Endothelial cell of umbilical vein (primary cell): ENCODE results near the gene SUGCT. TPM values are rescaled to one million over a fixed set of nuclear protein-coding genes. Genes with fewer than 3 reads are reported as not detected.

Source experiments
- BruUV-seq: library from RNA; stranded (reverse); fragments of 400-500 nt; replicated peaks from 2 replicates; lab custom pipeline; 2021; lab: Mats Ljungman, UMichigan
- CTCF ChIA-PET: fragments of 300-600, 350-600 bp; sonication (Branson Sonifier 250); formaldehyde crosslinking; loops from one replicate; lab custom pipeline; 2021; ENCODE audit warnings: antibody characterized with exemption, inconsistent platforms; lab: Charles Lee
- POLR2A ChIA-PET: fragments of 300-600, 350-600 bp; sonication (Branson Sonifier 250); formaldehyde crosslinking; loops from one replicate; lab custom pipeline; 2021; ENCODE audit warnings: antibody characterized with exemption, inconsistent platforms; lab: Charles Lee
- DNase-seq: peaks from one replicate; pipeline ENCODE4 v3.0.0-alpha.2; 2011; ENCODE audit warnings: low read depth, low spot score
- FAIRE-seq: peaks from 2 replicates; lab custom pipeline; 2011; peaks lifted over from hg19 to GRCh38; lab: Jason Lieb, UNC
- H2AFZ ChIP-seq: 2 replicates; pipeline ENCODE4 v1.6.0; 2012; ENCODE audit warnings: low read depth, low read length, control low read depth, inconsistent platforms
- H3K27ac ChIP-seq: 2 replicates; pipeline ENCODE4 v1.5.1; 2011; ENCODE audit warnings: low read depth, mild to moderate bottlenecking, control low read depth, low read length, moderate library complexity; ENCODE audit not compliant: insufficient read depth
- H3K27me3 ChIP-seq, 2 experiments: 2 replicates each; pipeline versions ENCODE4 v1.6.0 to v1.6.1; 2011; ENCODE audit warnings: low read length in 2 of 2, mixed read lengths in 1 of 2; ENCODE audit not compliant: control insufficient read depth in 2 of 2, insufficient read depth in 2 of 2
- H3K36me3 ChIP-seq, 2 experiments: 2 replicates in 1 of 2; 3 replicates in 1 of 2; pipeline ENCODE4 v1.5.1; 2011; ENCODE audit warnings: low read length in 2 of 2, mild to moderate bottlenecking in 1 of 2, moderate library complexity in 1 of 2; ENCODE audit not compliant: control insufficient read depth in 2 of 2, insufficient read depth in 2 of 2; ENCODE audit errors: extremely low read depth in 1 of 2
- H3K4me1 ChIP-seq: 3 replicates; pipeline ENCODE4 v1.5.1; 2011; ENCODE audit warnings: mild to moderate bottlenecking, low read length; ENCODE audit not compliant: control insufficient read depth, insufficient read depth; ENCODE audit errors: extremely low read depth
- H3K4me2 ChIP-seq: 2 replicates; pipeline ENCODE4 v1.6.1; 2011; ENCODE audit warnings: low read length, control low read depth, mixed read lengths; ENCODE audit not compliant: insufficient read depth
- H3K4me3 ChIP-seq, 3 experiments: fragments of 200-600 bp in 1 of 3; sonication (generic), shearing (Covaris generic) in 1 of 3; replicated peaks in 1 of 3; 2 replicates each; pipeline ENCODE4 v1.5.1; 2011 to 2016; ENCODE audit warnings: control low read depth in 3 of 3, low read length in 3 of 3, mild to moderate bottlenecking in 2 of 3, inconsistent platforms in 1 of 3, low read depth in 1 of 3, moderate library complexity in 1 of 3; ENCODE audit not compliant: insufficient read depth in 1 of 3
- H3K79me2 ChIP-seq: 2 replicates; pipeline ENCODE4 v1.6.0; 2012; ENCODE audit warnings: low read length, inconsistent platforms; ENCODE audit not compliant: control insufficient read depth, insufficient read depth
- H3K9ac ChIP-seq: replicated peaks from 2 replicates; pipeline ENCODE3; 2011; ENCODE audit warnings: low read length, control low read depth; ENCODE audit not compliant: insufficient read depth; ENCODE audit errors: extremely low read depth
- H3K9me1 ChIP-seq: replicated peaks from 3 replicates; pipeline ENCODE4 v1.6.0; 2011; ENCODE audit warnings: mild to moderate bottlenecking, low read length; ENCODE audit not compliant: control insufficient read depth, insufficient read depth; ENCODE audit errors: extremely low read depth
- H3K9me3 ChIP-seq: replicated peaks from 2 replicates; pipeline ENCODE4 v1.5.1; 2012; ENCODE audit warnings: low read length, inconsistent platforms; ENCODE audit not compliant: control insufficient read depth, insufficient read depth
- H4K20me1 ChIP-seq: replicated peaks from 2 replicates; pipeline ENCODE3; 2011; ENCODE audit warnings: mild to moderate bottlenecking, low read length; ENCODE audit not compliant: control insufficient read depth, insufficient read depth; ENCODE audit errors: extremely low read depth
- CTCF ChIP-seq, 2 donors: IDR thresholded peaks; 1 replicate in 1 of 2; 2 replicates in 1 of 2; pipeline ENCODE4 v1.5.1; 2011; ENCODE audit warnings: low read length in 2 of 2, mild to moderate bottlenecking in 2 of 2, moderate library complexity in 2 of 2, control low read depth in 1 of 2, inconsistent platforms in 1 of 2, low read depth in 1 of 2; ENCODE audit not compliant: insufficient read depth in 1 of 2; ENCODE audit errors: extremely low read depth in 1 of 2
- EZH2 ChIP-seq: IDR thresholded peaks from 2 replicates; pipeline ENCODE4 v1.6.1; 2012; ENCODE audit warnings: borderline replicate concordance, low read depth, mild to moderate bottlenecking, moderate library complexity, low read length, inconsistent platforms; ENCODE audit not compliant: severe bottlenecking
- FOS ChIP-seq: IDR thresholded peaks from 2 replicates; pipeline ENCODE4 v1.6.1; 2011; ENCODE audit warnings: mild to moderate bottlenecking, low read length, moderate library complexity, borderline replicate concordance; ENCODE audit not compliant: insufficient read depth
- GATA2 ChIP-seq: IDR thresholded peaks from 2 replicates; pipeline ENCODE4 v1.7.0; 2011; ENCODE audit warnings: low read depth, mild to moderate bottlenecking, moderate library complexity, mixed read lengths, low read length; ENCODE audit not compliant: insufficient read length, insufficient read depth
- JUN ChIP-seq: IDR thresholded peaks from 2 replicates; pipeline ENCODE4 v1.6.1; 2011; ENCODE audit warnings: borderline replicate concordance, low read depth; ENCODE audit not compliant: insufficient read length, insufficient read depth
- MAX ChIP-seq: IDR thresholded peaks from 2 replicates; pipeline ENCODE4 v1.6.1; 2011; ENCODE audit not compliant: insufficient read depth, insufficient read length
- MYC ChIP-seq: IDR thresholded peaks from one replicate; pipeline ENCODE4 v1.6.1; 2011; ENCODE audit warnings: mild to moderate bottlenecking, low read depth, low read length
- POLR2A ChIP-seq: IDR thresholded peaks from 2 replicates; pipeline ENCODE4 v1.6.1; 2012; ENCODE audit warnings: low read depth, mild to moderate bottlenecking, control low read depth, low read length
- POLR2AphosphoS5 ChIP-seq: IDR thresholded peaks from 2 replicates; pipeline ENCODE4 v1.6.1; 2012; ENCODE audit warnings: low read depth, mild to moderate bottlenecking, control low read depth, low read length, moderate library complexity; ENCODE audit not compliant: insufficient read depth
- dilution Hi-C: fragments of 300-500 bp; cut with MboI; formaldehyde crosslinking; loops from one replicate; pipeline ENCODE4 v1.15.0; 2019; ENCODE audit warnings: low sequenced_read_pairs; ENCODE audit not compliant: extremely low pct_ligation_motif_present
- intact Hi-C: fragments of 100-400 bp; cut with micrococcal nuclease; formaldehyde crosslinking; loops from one replicate; pipeline ENCODE4 v1.10.0; 2022
- polyA plus RNA-seq, 4 experiments: library from polyadenylated mRNA; depleted of rRNA in 3 of 4; stranded (reverse) in 3 of 4; unstranded in 1 of 4; fragments of >200 nt; gene quantifications; 2 replicates each; pipeline versions ENCODE4 v1.2.1 to v1.2.3, GENCODE V29; 2011 to 2012; ENCODE audit warnings: missing spikeins in 1 of 4
- total RNA-seq: library from RNA; stranded (reverse); gene quantifications from 2 replicates; pipeline ENCODE4 v1.2.3, GENCODE V29; 2021

SUGCT gene
- total and polyA plus RNA-seq, 2 donors (not counting 3 experiments of a cell fraction or from before 2014, with no cell fraction given): 1.2 to 1.4 TPM

- Histone ChIP-seq H2AFZ (no peak overlapping the region), H3K79me2 (no peaks in the 10 kb centered on the region), H4K20me1 (no peaks in the 10 kb centered on the region), H3K4me3 (no peak overlapping the region), H3K27me3 (no peaks in the 10 kb centered on the region), H3K4me2 (no peak overlapping the region), H3K9me3 (no peaks in the 10 kb centered on the region), H3K9ac (no peak overlapping the region), H3K9me1 (no peaks in the 10 kb centered on the region), H3K4me1 (no peaks in the 10 kb centered on the region), H3K27ac (no peak overlapping the region), H3K36me3 (no peaks in the 10 kb centered on the region)
- ChIA-PET CTCF (interaction anchor here (1.3 kb wide), 1 partner anchor 73 kb away, joined by 3 read pairs; no protein-coding TSS in a partner anchor), POLR2A (no interaction called here)
- intact Hi-C loops (no loop called here), dilution Hi-C loops (no loop called here)
- FAIRE-seq (no peak), DNase-seq (no peak)
- no TSS peak for BruUV-seq
- TF ChIP-seq CTCF (IDR thresholded peaks at IDR 0.05; ENCODE audit: extremely low read depth in 1 of 2, insufficient read depth in 1 of 2, low read depth in 1 of 2, low read length in 2 of 2): no peak
- no peak for TF ChIP-seq GATA2
- no peak for TF ChIP-seq JUN
- no peak for TF ChIP-seq MYC
- TF ChIP-seq EZH2: no peak
- TF ChIP-seq POLR2A: no peak
- TF ChIP-seq POLR2AphosphoS5: no peak
- TF ChIP-seq FOS: no peak
- TF ChIP-seq MAX: no peak
These were observed 397.2 kb downstream of the SUGCT start for GRCh38 chr7:40531956-40532355.
